Astrocyte of the cerebellum (primary cell): ENCODE measurements around the gene CSRNP2.

Experiments
- DNase-seq: peaks from one replicate; pipeline ENCODE4 v3.0.0-alpha.2; 2011; ENCODE audit warnings: low read depth
- H3K4me3 ChIP-seq: 2 replicates; pipeline ENCODE4 v1.5.1; 2011; ENCODE audit warnings: mild to moderate bottlenecking, low read depth, low read length, moderate library complexity
- in situ Hi-C: cut with HindIII; loops from 2 replicates; pipeline ENCODE4 v1.10.0; 2017; ENCODE audit warnings: low sequenced_read_pairs
- TF ChIP-seq, protein P1 (sequence below): IDR thresholded peaks from 2 replicates; pipeline ENCODE4 v1.5.1; 2012; ENCODE audit warnings: low read length, low read depth, moderate library complexity, mild to moderate bottlenecking; ENCODE audit errors: missing control alignments

The CSRNP2 gene

DNA sequence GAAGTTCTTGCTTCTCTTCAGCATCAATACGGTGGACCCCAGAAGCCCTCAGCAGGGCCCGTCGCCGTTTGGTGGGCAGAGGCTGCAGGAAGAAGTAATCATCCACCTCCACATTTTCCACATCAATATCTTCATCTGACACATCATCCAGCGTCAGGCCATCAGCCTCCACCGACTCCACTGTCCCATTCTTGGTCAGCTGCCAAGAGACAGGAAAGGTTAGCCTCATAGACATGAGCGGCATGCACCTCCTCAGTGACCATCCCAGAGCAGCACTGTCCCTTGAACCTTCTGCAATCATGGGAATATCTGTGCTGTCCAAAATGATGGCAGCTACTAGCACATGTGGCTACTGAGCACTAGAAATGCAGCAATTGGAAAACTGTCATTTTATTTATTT, 15.6 kb downstream of the CSRNP2 start:
- no peak overlapping the region for H3K4me3 ChIP-seq
- no peak for DNase-seq
- in situ Hi-C loops, result no loop called here
- TF ChIP-seq, protein P1, sequence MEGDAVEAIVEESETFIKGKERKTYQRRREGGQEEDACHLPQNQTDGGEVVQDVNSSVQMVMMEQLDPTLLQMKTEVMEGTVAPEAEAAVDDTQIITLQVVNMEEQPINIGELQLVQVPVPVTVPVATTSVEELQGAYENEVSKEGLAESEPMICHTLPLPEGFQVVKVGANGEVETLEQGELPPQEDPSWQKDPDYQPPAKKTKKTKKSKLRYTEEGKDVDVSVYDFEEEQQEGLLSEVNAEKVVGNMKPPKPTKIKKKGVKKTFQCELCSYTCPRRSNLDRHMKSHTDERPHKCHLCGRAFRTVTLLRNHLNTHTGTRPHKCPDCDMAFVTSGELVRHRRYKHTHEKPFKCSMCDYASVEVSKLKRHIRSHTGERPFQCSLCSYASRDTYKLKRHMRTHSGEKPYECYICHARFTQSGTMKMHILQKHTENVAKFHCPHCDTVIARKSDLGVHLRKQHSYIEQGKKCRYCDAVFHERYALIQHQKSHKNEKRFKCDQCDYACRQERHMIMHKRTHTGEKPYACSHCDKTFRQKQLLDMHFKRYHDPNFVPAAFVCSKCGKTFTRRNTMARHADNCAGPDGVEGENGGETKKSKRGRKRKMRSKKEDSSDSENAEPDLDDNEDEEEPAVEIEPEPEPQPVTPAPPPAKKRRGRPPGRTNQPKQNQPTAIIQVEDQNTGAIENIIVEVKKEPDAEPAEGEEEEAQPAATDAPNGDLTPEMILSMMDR, result no peak

DNA sequence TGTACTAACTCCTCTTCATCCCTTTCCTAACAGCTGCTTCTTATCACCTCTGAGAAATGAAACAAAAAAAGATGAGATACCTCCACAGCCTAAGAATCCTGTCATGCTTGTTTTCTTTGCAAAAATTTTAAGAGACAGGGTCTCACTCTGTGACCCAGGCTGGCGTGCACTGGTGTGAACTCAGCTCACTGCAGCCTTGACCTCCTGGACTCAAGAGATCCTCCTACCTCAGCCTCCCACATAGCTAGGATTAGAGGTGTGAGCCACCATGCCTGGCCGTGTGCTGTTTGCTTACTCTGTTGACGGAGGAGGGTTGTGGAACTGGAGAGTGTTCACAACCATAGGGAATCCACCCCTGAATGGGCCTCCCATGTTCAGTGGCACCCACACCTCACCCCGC, 16.2 kb downstream of the CSRNP2 start:
- DNase-seq, result no peak
- no peak overlapping the region for H3K4me3 ChIP-seq
- in situ Hi-C loops, result no loop called here
- TF ChIP-seq, protein P1, result no peak

DNA sequence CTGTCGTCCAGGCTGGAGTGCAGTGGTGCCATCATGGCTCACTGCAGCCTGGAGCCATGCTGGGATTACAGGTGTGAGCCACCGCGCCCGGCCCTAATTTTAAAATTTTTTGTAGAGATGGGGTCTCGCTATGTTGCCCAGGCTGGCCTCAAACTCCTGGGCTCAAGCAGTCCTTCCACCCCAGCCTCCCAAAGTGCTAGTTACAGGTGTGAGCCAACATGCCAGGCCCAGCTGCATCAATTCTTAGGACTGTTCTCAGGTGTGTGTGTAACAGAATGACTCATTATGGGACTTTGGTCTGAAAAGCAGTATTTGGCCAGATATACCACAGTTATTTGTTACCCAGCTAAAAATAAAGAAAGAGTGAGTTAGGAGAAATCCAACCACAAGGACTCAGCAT, 17.9 kb downstream of the CSRNP2 start:
- DNase-seq, result no peak

DNA sequence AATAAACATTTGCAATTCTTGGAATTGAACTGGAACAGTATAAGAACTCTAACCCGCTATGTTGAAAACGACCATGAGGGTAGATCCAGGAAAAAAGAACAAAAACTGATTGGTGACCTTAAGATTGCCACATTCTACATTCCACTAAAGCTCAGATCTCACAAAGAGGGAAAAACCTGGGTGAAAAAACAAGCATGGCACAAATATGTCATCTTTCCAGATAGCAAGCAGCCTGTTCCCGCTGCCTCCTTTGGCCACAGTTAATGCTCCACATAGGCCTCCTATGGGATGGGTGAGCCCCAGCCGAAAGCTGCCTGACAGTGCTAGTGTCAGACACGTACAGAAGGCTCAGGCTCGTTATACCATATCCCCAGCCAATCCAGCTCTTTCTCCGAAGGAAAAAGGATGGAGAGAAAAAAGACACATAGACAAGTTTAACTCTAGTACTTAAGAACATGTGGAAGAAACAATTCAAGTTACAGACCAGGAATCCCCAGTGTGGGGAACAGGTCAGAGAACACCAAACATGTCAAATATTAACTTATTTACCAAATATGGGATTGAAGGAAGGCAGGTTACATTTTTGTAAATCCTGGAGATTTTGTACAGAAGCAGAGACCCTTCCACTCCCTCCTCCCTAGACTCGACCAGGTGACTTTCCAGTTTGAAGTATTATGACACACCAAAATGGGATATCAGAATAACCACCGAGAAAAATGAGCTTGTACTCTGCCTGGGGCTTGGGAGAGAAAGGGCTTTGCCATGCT, 20.6 kb downstream of the CSRNP2 start:
- DNase-seq, result no peak
- TF ChIP-seq, protein P1, result no peak
- in situ Hi-C loops, result no loop called here
- no peak overlapping the region for H3K4me3 ChIP-seq

More for the DNA sequence above, 17.9 kb downstream of the CSRNP2 start:
- TF ChIP-seq, protein P1, result no peak
- in situ Hi-C loops, result no loop called here
- no peak overlapping the region for H3K4me3 ChIP-seq

DNA sequence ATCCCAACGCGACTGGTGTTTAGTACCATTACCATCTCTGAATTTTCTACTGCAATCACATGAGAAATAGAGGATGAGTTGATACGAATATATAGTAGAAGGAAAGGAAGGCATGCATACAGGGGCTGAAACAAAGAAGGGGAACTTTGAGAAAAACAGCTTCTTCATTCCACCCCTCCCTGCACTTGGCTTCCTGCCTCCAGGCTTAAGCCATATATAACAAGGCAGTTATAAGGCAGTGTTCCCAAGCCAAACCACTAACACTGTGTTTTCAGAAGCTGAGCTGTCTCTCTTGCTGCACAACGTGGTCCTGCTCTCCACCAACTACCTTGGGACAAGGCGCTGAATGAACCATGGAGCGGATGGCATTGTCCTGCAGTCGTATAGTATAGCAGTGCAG, 24.3 kb downstream of the CSRNP2 start:
- TF ChIP-seq, protein P1, result no peak
- H3K4me3 ChIP-seq, result no peak overlapping the region
- in situ Hi-C loops, result no loop called here
- DNase-seq, result no peak

DNA sequence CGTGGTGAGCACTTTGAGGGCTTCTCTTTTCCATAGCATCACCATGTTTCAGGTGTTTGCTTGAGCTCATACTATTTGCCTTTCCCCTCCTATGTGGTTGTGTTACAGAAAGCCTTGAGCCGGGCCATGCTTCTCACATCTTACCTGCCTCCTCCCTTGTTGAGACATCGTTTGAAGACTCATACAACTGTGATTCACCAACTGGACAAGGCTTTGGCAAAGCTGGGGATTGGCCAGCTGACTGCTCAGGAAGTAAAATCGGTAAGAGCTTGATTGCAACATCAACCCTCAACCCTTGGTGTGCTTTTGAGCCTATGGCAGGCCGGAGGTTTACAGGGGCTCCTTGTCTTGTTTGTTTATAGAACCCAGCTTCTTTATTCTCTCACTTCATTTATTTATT, 27.2 kb downstream of the CSRNP2 start:
- no peak overlapping the region for H3K4me3 ChIP-seq
- in situ Hi-C loops, result no loop called here
- TF ChIP-seq, protein P1, result no peak
- no peak for DNase-seq
